Omental fat pad (tissue), 4 donors: ENCODE results near the gene STX11. TPM values are rescaled to one million over a fixed set of nuclear protein-coding genes. Genes with fewer than 3 reads are reported as not detected.

Experiments
- ATAC-seq: fragments of 150-250 bp; one replicate; pipeline ENCODE4 v1.9.1; 2016; ENCODE audit warnings: mild to moderate bottlenecking, moderate library complexity; ENCODE audit not compliant: low FRiP score
- DNase-seq: peaks from one replicate; pipeline ENCODE4 v3.0.0-alpha.2; 2019; ENCODE audit warnings: low spot score
- CTCF ChIP-seq, 3 donors: fragments of 450-650 bp; IDR thresholded peaks; one replicate each; pipeline ENCODE4 v1.5.1; 2016 to 2017; ENCODE audit warnings: antibody characterized with exemption in 3 of 3, mild to moderate bottlenecking in 3 of 3, moderate library complexity in 2 of 3
- total RNA-seq, 4 donors: library from RNA; depleted of rRNA; stranded (reverse); fragments of >200 nt; gene quantifications; one replicate each; pipeline ENCODE4 v1.1.0, GENCODE V29; 2016

STX11 gene
- total RNA-seq, 4 donors from 2014 or later, result 34.5 to 156 (median 113) TPM

- ATAC-seq (no peak), DNase-seq (no peak)
- TF ChIP-seq CTCF (IDR thresholded peaks at IDR 0.05), result no peak
Observed at GRCh38 chr6:144214622-144215401, 64.5 kb downstream of the STX11 start.

GRCh38 chr6:144215402-144215931 is 65.2 kb downstream of the STX11 start:
- TF ChIP-seq CTCF (IDR thresholded peaks at IDR 0.05), result no peak
- peak; percentile 3 for ATAC-seq
- no peak for DNase-seq

- DNase-seq, result peak; percentile 95
- peak in 1 of 3 donors; percentile 78 for TF ChIP-seq CTCF (IDR thresholded peaks at IDR 0.05)
- ATAC-seq, result peak; percentile 93
Observed at GRCh38 chr6:144215932-144216667, 65.8 kb downstream of the STX11 start.

- peak; percentile 69 for ATAC-seq
- no peak for DNase-seq
- no peak for TF ChIP-seq CTCF (IDR thresholded peaks at IDR 0.05)
Observed at GRCh38 chr6:144216668-144217218, 66.4 kb downstream of the STX11 start.

- no peak for DNase-seq
- no peak for TF ChIP-seq CTCF (IDR thresholded peaks at IDR 0.05)
- no peak for ATAC-seq
Observed at GRCh38 chr6:144217264-144217663, 66.9 kb downstream of the STX11 start.

GRCh38 chr6:144217797-144218196 is 67.5 kb downstream of the STX11 start:
- DNase-seq, result no peak
- TF ChIP-seq CTCF (IDR thresholded peaks at IDR 0.05), result no peak
- ATAC-seq, result no peak
